Measurements from ENCODE around the gene FCN2. TPM values are rescaled to one million over a fixed set of nuclear protein-coding genes. Genes with fewer than 3 reads are reported as not detected.

Gene FCN2
- total RNA-seq, 1 donor from 2014 or later = not detected

DNA sequence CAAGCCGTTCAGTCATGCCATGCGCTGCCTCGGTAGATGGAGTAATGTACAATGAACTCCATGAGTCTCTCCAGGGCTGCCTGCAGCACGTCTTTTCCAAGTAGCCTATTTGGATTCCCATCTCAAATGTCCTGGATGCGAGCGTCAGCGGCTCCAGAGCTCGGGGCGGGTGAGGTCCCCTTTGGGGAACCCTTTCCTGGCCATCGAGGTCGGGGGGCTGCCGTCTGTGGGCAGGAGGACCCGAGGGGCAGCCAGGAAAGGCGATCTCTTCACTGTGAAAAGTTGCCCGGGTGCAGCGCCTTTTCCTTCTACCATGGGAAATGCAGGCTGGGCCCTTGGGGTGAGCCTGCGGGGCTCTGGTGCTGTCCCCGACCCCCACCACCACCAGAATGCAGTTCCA lies 36.9 kb upstream of the FCN2 start:
- Histone ChIP-seq H3K79me2 (ENCODE audit: low read depth) (no peaks in the 10 kb centered on the region), H3K27ac (no peak overlapping the region), H3K27me3 (no peaks in the 10 kb centered on the region), H3K9ac (no peak overlapping the region), H3K9me3 (ENCODE audit: low read depth) (no peaks in the 10 kb centered on the region), H3K4me3 (no peak overlapping the region), H3F3A (ENCODE audit: low read depth) (no peaks in the 10 kb centered on the region), H3K4me2 (no peak overlapping the region), H3K4me1 (no peaks in the 10 kb centered on the region), H2AFZ (replicated peaks) (no peak overlapping the region), H4K20me1 (ENCODE audit: low read depth) (no peaks in the 10 kb centered on the region), H3K36me3 (no peaks in the 10 kb centered on the region)
- peaks cover 9% of the 10 kb centered on the region for H3K4me1 Mint-ChIP-seq
- no peak overlapping the region for H3K4me3 Mint-ChIP-seq
- no peaks in the 10 kb centered on the region for H3K27me3 Mint-ChIP-seq (ENCODE audit: insufficient read depth, low read depth)
- no peaks in the 10 kb centered on the region for H3K36me3 Mint-ChIP-seq
- H3K9me3 Mint-ChIP-seq = peaks cover 2% of the 10 kb centered on the region
- DNase-seq (ENCODE audit: low spot score) = no peak
- H3K27ac Mint-ChIP-seq = no peak overlapping the region
- TF ChIP-seq, protein P1, sequence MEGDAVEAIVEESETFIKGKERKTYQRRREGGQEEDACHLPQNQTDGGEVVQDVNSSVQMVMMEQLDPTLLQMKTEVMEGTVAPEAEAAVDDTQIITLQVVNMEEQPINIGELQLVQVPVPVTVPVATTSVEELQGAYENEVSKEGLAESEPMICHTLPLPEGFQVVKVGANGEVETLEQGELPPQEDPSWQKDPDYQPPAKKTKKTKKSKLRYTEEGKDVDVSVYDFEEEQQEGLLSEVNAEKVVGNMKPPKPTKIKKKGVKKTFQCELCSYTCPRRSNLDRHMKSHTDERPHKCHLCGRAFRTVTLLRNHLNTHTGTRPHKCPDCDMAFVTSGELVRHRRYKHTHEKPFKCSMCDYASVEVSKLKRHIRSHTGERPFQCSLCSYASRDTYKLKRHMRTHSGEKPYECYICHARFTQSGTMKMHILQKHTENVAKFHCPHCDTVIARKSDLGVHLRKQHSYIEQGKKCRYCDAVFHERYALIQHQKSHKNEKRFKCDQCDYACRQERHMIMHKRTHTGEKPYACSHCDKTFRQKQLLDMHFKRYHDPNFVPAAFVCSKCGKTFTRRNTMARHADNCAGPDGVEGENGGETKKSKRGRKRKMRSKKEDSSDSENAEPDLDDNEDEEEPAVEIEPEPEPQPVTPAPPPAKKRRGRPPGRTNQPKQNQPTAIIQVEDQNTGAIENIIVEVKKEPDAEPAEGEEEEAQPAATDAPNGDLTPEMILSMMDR (IDR thresholded peaks at IDR 0.05) = no peak
- TF ChIP-seq EZH2phosphoT487 (IDR thresholded peaks at IDR 0.05) (no peak), EZH2 (IDR thresholded peaks at IDR 0.05) (no peak)

DNA sequence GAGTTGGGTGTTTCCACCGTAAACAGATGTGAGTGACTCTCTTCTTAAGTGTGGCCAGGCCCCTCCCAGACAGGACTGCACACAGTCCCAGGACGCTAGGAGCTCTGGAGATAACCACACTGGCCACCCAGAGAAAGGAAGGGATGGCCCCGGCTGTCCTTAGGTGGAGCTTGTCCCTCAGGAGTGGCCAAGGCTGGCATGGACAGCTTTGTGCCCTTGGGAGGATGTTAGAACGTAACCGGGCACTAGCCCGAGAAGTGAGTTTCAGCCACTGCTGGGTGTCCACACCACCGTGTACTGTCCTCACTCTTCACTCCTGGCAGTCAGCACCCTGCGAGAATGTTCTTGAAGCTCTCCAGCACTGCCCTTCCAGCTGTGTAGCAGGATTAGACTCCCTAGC lies 35.8 kb upstream of the FCN2 start:
- H3K9ac ChIP-seq = no peak overlapping the region
- Mint-ChIP-seq H3K4me1 (peaks cover 9% of the 10 kb centered on the region), H3K4me3 (no peak overlapping the region), H3K36me3 (no peaks in the 10 kb centered on the region), H3K27me3 (ENCODE audit: insufficient read depth, low read depth) (no peaks in the 10 kb centered on the region), H3K27ac (no peak overlapping the region), H3K9me3 (peaks cover 2% of the 10 kb centered on the region)
- H2AFZ ChIP-seq (replicated peaks) = no peak overlapping the region
- H3K9me3 ChIP-seq (ENCODE audit: low read depth) = no peaks in the 10 kb centered on the region
- H3K27me3 ChIP-seq = no peaks in the 10 kb centered on the region
- H3K27ac ChIP-seq = no peak overlapping the region
- TF ChIP-seq EZH2phosphoT487 (IDR thresholded peaks at IDR 0.05) = no peak
- TF ChIP-seq, protein P1 (IDR thresholded peaks at IDR 0.05) = no peak
- no peak for TF ChIP-seq EZH2 (IDR thresholded peaks at IDR 0.05)
- H3K4me1 ChIP-seq = no peaks in the 10 kb centered on the region
- H3K4me3 ChIP-seq = no peak overlapping the region
- no peaks in the 10 kb centered on the region for H3K36me3 ChIP-seq
- no peak overlapping the region for H3K4me2 ChIP-seq
- no peaks in the 10 kb centered on the region for H3K79me2 ChIP-seq (ENCODE audit: low read depth)
- no peaks in the 10 kb centered on the region for H4K20me1 ChIP-seq (ENCODE audit: low read depth)
- H3F3A ChIP-seq (ENCODE audit: low read depth) = no peaks in the 10 kb centered on the region
- no peak for DNase-seq (ENCODE audit: low spot score)

DNA sequence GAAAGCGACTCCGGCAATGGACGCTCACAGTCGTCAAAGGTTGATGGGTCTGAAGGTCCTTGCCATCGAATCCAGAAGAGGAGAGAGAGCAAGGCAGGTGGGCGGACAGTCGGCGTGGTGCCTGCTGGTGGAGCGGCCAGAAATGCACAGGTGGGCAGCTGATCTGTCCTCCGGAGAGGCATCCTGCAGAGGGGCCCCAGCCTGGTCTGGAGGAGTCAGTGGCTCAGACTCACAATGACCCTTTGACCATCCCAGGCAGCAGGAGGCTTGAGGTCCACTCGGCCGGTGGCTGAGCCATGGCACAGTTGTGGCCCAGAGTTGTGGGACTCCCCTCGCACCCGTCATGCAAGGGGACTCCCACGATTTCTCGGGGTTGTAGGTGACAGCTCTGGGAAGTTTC lies 34.4 kb upstream of the FCN2 start:
- Histone ChIP-seq H3K79me2 (ENCODE audit: low read depth) (no peaks in the 10 kb centered on the region), H3K36me3 (no peaks in the 10 kb centered on the region), H3K9ac (no peak overlapping the region), H3K4me1 (no peaks in the 10 kb centered on the region), H3K4me3 (no peak overlapping the region), H3K4me2 (no peak overlapping the region), H3K9me3 (ENCODE audit: low read depth) (no peaks in the 10 kb centered on the region), H3K27me3 (no peaks in the 10 kb centered on the region), H2AFZ (replicated peaks) (no peak overlapping the region), H3F3A (ENCODE audit: low read depth) (no peaks in the 10 kb centered on the region), H4K20me1 (ENCODE audit: low read depth) (no peaks in the 10 kb centered on the region), H3K27ac (no peak overlapping the region)
- TF ChIP-seq, protein P1 (IDR thresholded peaks at IDR 0.05) = no peak
- no peak for TF ChIP-seq EZH2 (IDR thresholded peaks at IDR 0.05)
- TF ChIP-seq EZH2phosphoT487 (IDR thresholded peaks at IDR 0.05) = no peak
- no peak overlapping the region for H3K27ac Mint-ChIP-seq
- peaks cover 2% of the 10 kb centered on the region for H3K9me3 Mint-ChIP-seq
- H3K36me3 Mint-ChIP-seq = no peaks in the 10 kb centered on the region
- peaks cover 9% of the 10 kb centered on the region for H3K4me1 Mint-ChIP-seq
- DNase-seq (ENCODE audit: low spot score) = no peak
- H3K4me3 Mint-ChIP-seq = no peak overlapping the region
- no peaks in the 10 kb centered on the region for H3K27me3 Mint-ChIP-seq (ENCODE audit: insufficient read depth, low read depth)

All from neural progenitor cell (in vitro differentiated cells).